ENCODE measurements around the gene CLDN25.

Gene CLDN25

DNA sequence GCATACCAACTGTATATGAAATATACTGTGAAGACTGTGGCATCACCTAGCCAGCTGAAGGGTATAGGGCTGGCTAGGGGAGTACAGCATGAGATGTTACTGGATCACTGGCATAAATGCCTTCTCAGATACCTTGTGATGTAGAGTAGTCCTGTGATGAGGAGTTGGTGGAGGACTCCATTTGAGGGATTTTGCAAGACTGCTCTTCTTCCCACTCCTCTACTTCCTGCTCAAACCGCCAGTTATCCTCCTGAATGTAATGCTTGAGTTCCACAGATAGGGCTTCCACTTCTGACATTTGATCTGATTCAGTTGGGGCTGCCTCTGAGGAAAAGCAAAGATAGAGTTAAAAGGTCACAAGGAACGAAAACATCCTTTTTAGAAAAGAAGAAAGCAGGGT lies 29.3 kb downstream of the CLDN25 start:
- no peak for DNase-seq (ENCODE audit: low spot score)

DNA sequence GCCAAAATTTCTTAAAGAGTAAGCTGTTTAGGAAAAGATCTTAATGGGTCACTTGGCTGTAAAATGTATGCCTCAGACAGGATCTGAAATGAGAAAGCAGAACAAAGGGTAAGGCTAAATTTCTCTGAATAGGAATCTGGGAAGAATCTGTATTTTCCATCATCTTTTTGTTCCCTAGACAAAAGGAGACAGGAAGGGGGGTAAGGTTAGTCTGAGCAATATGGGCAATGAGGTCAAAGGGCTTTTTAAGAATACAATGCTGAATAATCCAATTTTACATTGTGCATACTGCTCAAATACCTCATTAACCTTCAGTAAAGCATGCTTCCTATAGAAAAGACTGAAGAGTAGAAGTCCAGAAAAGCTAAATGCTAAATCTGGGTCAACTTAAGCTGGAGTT lies 34.6 kb downstream of the CLDN25 start:
- no peak for DNase-seq (ENCODE audit: low spot score)

DNA sequence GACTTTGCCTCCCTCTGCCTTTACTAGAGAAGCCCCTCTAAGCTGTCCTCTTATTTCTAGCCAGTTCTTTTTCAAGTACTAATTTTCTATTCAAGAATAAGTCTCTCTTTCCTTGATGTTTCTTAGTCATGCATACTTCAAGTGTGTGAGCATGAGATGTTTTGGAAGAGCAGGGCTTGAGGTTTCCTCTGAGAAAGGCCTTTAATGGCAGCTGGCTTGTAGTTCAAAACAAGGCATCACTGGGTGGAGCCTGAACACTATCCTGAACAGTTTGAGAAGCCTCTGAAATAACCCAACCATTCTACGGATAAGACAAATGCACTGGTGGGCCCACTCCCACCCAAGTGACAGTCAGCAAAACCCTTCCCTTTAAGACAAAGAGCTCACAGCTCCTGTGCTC lies 37.6 kb downstream of the CLDN25 start:
- no peak for DNase-seq (ENCODE audit: low spot score)

DNA sequence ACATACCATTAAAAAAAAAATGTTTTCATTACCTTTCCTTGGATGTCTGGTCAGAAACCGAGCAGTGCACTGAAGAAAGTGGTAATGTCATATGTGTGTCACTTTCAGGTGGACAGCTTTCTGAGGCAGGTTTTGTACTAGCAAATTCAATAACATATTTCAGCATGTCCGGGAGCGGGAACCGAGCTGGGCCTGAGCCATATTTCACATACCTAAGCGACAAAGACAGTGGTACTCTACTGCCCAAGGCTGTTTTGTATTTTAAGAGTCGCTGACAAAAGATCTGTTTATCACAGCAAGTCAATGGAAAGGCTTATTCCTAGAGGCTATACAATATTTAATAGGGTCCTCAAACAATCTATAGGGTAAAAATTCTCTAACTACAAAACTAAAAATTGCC lies 38.0 kb downstream of the CLDN25 start:
- DNase-seq (ENCODE audit: low spot score): no peak

DNA sequence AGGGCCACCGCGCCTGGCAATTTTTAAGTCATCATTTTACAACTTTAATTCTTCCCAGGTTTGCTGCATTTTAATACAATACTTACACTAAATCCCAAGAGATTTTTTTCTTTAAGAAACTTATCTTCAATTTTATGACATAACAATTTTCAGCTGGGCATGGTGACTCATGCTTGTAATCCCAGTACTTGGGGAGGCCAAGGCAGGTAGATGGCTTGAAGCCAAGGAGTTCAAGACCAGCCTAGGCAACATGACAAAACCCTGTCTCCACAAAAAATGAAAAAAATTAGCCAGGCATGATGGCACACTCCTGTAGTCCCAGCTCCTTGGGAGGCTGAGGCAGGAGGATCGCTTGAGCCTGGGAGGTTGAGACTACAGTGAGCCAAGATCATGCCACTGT lies 38.8 kb downstream of the CLDN25 start:
- DNase-seq (ENCODE audit: low spot score): no peak

DNA sequence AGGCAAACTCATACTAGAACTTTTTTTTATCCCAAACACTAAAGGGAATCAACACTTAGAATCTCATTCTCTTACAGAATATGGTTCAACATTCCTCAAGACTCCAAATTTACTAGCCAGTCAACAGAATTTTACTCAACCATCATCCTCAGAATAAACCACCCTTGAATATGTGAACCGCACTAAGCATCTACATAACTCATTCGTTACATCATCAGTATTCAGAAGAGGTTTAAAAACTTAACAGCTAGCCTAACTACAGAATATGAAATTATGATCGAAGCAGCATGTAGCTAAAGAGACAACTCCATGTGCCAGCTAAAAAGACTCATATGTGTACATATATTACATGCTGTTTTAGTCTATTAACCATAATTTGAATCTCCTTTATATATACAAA lies 47.9 kb downstream of the CLDN25 start:
- DNase-seq (ENCODE audit: low spot score): no peak

DNA sequence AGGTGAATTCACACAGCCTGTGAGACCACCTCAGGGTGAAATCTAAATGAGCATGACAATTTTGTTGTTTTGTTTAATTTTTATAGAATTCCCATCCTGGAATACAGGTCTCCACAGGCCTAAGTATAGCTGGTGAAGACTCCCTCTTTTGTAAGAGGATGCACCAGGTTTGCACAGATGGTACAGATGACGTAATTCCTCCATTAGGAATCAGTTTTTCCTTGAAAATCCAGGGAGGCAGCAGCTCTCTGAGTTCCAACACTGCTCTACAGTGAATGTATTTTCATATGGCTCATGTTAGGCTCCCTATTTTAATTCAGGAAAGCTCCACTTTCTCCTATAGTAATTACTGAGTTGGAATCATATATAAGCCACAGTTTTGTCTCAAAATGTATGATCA lies 48.6 kb downstream of the CLDN25 start:
- DNase-seq (ENCODE audit: low spot score): no peak

DNA sequence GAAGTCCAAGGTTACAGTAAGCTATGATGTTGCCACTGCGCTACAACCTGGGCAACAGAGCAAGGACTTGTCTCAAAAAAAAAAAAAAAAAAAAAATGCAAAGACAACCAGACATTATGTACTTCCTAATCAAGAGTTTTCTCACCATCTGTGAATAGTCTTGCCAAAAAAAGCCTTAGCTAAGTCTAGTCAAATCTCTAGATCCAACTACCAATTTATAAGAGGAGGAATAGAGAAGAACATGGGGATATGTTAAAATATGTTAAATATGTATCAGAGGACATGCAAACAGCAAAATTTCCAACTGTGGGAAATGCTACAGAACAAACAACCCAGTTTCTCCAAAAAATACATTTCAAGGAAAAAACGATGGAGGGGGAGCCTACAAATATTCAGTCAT lies 50.2 kb downstream of the CLDN25 start:
- no peak for DNase-seq (ENCODE audit: low spot score)
